GM12878 (cell line): Measurements from ENCODE around the gene SLC38A5. TPM values are rescaled to one million over a fixed set of nuclear protein-coding genes. Genes with fewer than 3 reads are reported as not detected.

ENCODE experiments used
- BCLAF1 ChIP-seq: fragments of 450-650 bp; IDR thresholded peaks from 2 replicates; pipeline ENCODE4 v1.6.1; 2017; ENCODE audit warnings: antibody characterized with exemption, mild to moderate bottlenecking, moderate library complexity
- CBFB ChIP-seq: IDR thresholded peaks from 2 replicates; pipeline ENCODE4 v1.6.1; 2016; ENCODE audit warnings: antibody characterized with exemption, low read depth
- CBX3 ChIP-seq: fragments of 200-600 bp; sonication (generic); IDR thresholded peaks from 2 replicates; pipeline ENCODE4 v1.6.1; 2016; ENCODE audit warnings: low read depth, borderline replicate concordance
- DPF2 ChIP-seq: fragments of 450-650 bp; IDR thresholded peaks from 2 replicates; pipeline ENCODE4 v1.6.1; 2017; ENCODE audit warnings: mild to moderate bottlenecking
- EED ChIP-seq: sonication (generic); IDR thresholded peaks from 2 replicates; pipeline ENCODE4 v1.6.1; 2016; ENCODE audit warnings: antibody characterized with exemption, low read depth
- FOXM1 ChIP-seq: IDR thresholded peaks from 2 replicates; pipeline ENCODE4 v1.6.1; 2012; ENCODE audit warnings: low read depth, mild to moderate bottlenecking, inconsistent platforms, low read length, moderate library complexity
- HDAC2 ChIP-seq: fragments of 200-600 bp; sonication (generic); IDR thresholded peaks from 2 replicates; pipeline ENCODE4 v1.6.1; 2017
- KAT2A ChIP-seq: conservative IDR thresholded peaks from 2 replicates; pipeline ENCODE4 v1.6.1; 2011; ENCODE audit warnings: low read depth, low read length; ENCODE audit not compliant: control insufficient read depth
- MTA3 ChIP-seq: IDR thresholded peaks from 2 replicates; pipeline ENCODE4 v1.6.1; 2012; ENCODE audit warnings: low read length, inconsistent platforms, borderline replicate concordance
- MYB ChIP-seq: fragments of 150-350 bp; IDR thresholded peaks from 2 replicates; pipeline ENCODE4 v1.6.1; 2014; ENCODE audit warnings: mild to moderate bottlenecking, low read depth, low read length, borderline replicate concordance
- MYC ChIP-seq: IDR thresholded peaks from 2 replicates; pipeline ENCODE4 v1.6.1; 2011; ENCODE audit warnings: mild to moderate bottlenecking, low read length, moderate library complexity, inconsistent platforms; ENCODE audit not compliant: insufficient read depth, insufficient replicate concordance, insufficient read length, severe bottlenecking
- NBN ChIP-seq: fragments of 450-650 bp; IDR thresholded peaks from 2 replicates; pipeline ENCODE4 v1.6.1; 2016
- NFYA ChIP-seq: IDR thresholded peaks from 2 replicates; pipeline ENCODE4 v1.6.1; 2011; ENCODE audit warnings: low read depth, mild to moderate bottlenecking, low read length, improper control_type of control experiment, borderline replicate concordance
- NR2F1 ChIP-seq: fragments of 450-650 bp; conservative IDR thresholded peaks from 2 replicates; pipeline ENCODE4 v1.6.1; 2017; ENCODE audit warnings: mild to moderate bottlenecking
- NRF1 ChIP-seq: conservative IDR thresholded peaks from 2 replicates; pipeline ENCODE4 v1.6.1; 2011; ENCODE audit warnings: mild to moderate bottlenecking, low read depth, low read length, improper control_type of control experiment
- RBBP5 ChIP-seq: fragments of 200-600 bp; sonication (generic); conservative IDR thresholded peaks from 2 replicates; pipeline ENCODE4 v1.6.1; 2016
- RELA ChIP-seq: fragments of 450-650 bp; IDR thresholded peaks from 2 replicates; pipeline ENCODE4 v1.8.0; 2014; ENCODE audit warnings: borderline replicate concordance; ENCODE audit not compliant: partially characterized antibody
- SKIL ChIP-seq: fragments of 450-650 bp; IDR thresholded peaks from 2 replicates; pipeline ENCODE4 v1.6.1; 2017; ENCODE audit warnings: mild to moderate bottlenecking, low read depth, inconsistent platforms; ENCODE audit not compliant: poor library complexity, severe bottlenecking
- STAT3 ChIP-seq: IDR thresholded peaks from 2 replicates; pipeline ENCODE4 v1.6.1; 2011; ENCODE audit warnings: low read depth, low read length, improper control_type of control experiment
- SUZ12 ChIP-seq: fragments of 200-600 bp; sonication (generic); IDR thresholded peaks from one replicate; pipeline ENCODE4 v1.6.1; 2018; ENCODE audit warnings: antibody characterized with exemption, mild to moderate bottlenecking; ENCODE audit not compliant: unreplicated experiment
- USF1 ChIP-seq: IDR thresholded peaks from 2 replicates; pipeline ENCODE4 v1.6.1; 2011; ENCODE audit warnings: borderline replicate concordance, low read depth, mild to moderate bottlenecking, moderate library complexity, mixed read lengths, low read length; ENCODE audit not compliant: insufficient read depth; ENCODE audit errors: extremely low read length
- ZBED1 ChIP-seq: IDR thresholded peaks from 2 replicates; pipeline ENCODE4 v1.6.1; 2016; ENCODE audit warnings: borderline replicate concordance
- ZBTB33 ChIP-seq: fragments of 450-650 bp; IDR thresholded peaks from 2 replicates; pipeline ENCODE4 v1.6.1; 2017; ENCODE audit warnings: mild to moderate bottlenecking
- ZNF274 ChIP-seq: IDR thresholded peaks from one replicate; pipeline ENCODE4 v1.8.0; 2011; ENCODE audit not compliant: insufficient read length, insufficient read depth
- polyA plus RNA-seq, 11 experiments: library from polyadenylated mRNA; depleted of rRNA in 4 of 11; unstranded in 6 of 11; stranded (reverse) in 5 of 11; fragments of >200 nt; fragmentation: Nextera tagmentation in 4 of 11; fragmentation: Illumina TruSeq in 1 of 11; extraction: Ambion mirVana in 4 of 11; extraction: Trizol in 1 of 11; gene quantifications; 1 replicate in 1 of 11; 2 replicates in 10 of 11; pipeline versions ENCODE4 v1.2.1 to v1.2.3, GENCODE V29; 2011 to 2016; ENCODE audit warnings: inconsistent platforms in 2 of 11, missing spikeins in 2 of 11, low read depth in 1 of 11
- total RNA-seq, 4 experiments: library from RNA; depleted of rRNA in 3 of 4; stranded (reverse); fragments of >200 nt in 3 of 4; fragmentation: Illumina TruSeq in 1 of 4; extraction: Trizol in 1 of 4; gene quantifications; 2 replicates each; pipeline versions ENCODE4 v1.2.1 to v1.2.3, GENCODE V29; 2013 to 2021

SLC38A5 gene
- total and polyA plus RNA-seq, 10 of the 15 experiments (the other 5 are each of a cell fraction or from before 2014, with no cell fraction given) = 4.2 to 108 (median 70.6) TPM

GRCh38 chrX:48475774-48476577 is 5.9 kb upstream of the SLC38A5 start, which contains the start of gene FTSJ1 (continued):
- peak; percentile 78 for TF ChIP-seq MYC
- no peak for TF ChIP-seq RELA
- TF ChIP-seq NFYA = no peak
- TF ChIP-seq DPF2 = peak; percentile 5; the same call in 1 of the 2 replicates
- TF ChIP-seq HDAC2 = no peak
- TF ChIP-seq MTA3 = no peak
- no peak for TF ChIP-seq SKIL
- TF ChIP-seq CBX3 = no peak
- no peak for TF ChIP-seq CBFB
- TF ChIP-seq BCLAF1 = no peak
- no peak for TF ChIP-seq ZBTB33
- no peak for TF ChIP-seq SUZ12
- no peak for TF ChIP-seq FOXM1
- TF ChIP-seq USF1 = no peak
- no peak for TF ChIP-seq RBBP5
- no peak for TF ChIP-seq ZNF274
- no peak for TF ChIP-seq NR2F1
- TF ChIP-seq KAT2A = no peak
- no peak for TF ChIP-seq ZBED1
- TF ChIP-seq NRF1 = no peak
- no peak for TF ChIP-seq EED
- no peak for TF ChIP-seq NBN
- TF ChIP-seq MYB = no peak
- no peak for TF ChIP-seq STAT3
